ENCODE results near the gene TAMALIN.

TAMALIN gene

DNA sequence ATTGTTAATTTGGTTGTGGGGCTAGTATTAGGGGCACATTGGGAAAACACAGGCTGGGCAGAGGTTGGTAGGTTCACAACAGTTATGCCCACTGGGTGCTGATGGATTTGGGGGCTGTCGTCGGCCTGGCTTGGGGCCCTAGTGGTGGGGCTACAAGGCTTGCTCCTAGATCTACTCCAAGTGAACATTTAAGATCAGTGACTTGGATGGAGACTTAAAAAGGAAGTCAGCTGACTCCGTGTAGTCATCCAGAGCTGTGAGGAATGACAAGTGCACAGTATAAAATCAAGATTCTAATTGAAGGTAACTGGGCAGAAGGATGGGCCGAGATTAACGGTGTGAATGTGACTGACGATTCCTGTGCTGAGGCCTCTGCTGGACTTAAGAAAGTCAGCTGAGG is 31.7 kb downstream of the TAMALIN start:
- TF ChIP-seq CTCF (IDR thresholded peaks at IDR 0.05; ENCODE audit: borderline replicate concordance, extremely low read depth, low read length, poor library complexity, severe bottlenecking): no peak
- no peak for TF ChIP-seq EZH2 (IDR thresholded peaks at IDR 0.05; ENCODE audit: borderline replicate concordance, low read depth, low read length, severe bottlenecking)
- Histone ChIP-seq H2AFZ (ENCODE audit: low read depth, low read length) (no peak overlapping the region), H3K9me3 (ENCODE audit: insufficient read depth, low read length, severe bottlenecking) (no peaks in the 10 kb centered on the region), H3K36me3 (ENCODE audit: insufficient read depth, low read length) (no peaks in the 10 kb centered on the region), H3K27me3 (ENCODE audit: insufficient read depth, low read length, poor library complexity) (peaks cover 58% of the 10 kb centered on the region), H3K4me3 (ENCODE audit: low read depth in 1 of 2, low read length in 2 of 2) (no peak overlapping the region), H3K79me2 (ENCODE audit: insufficient read depth, low read length) (no peaks in the 10 kb centered on the region), H3K4me2 (ENCODE audit: insufficient read depth, low read length) (no peak overlapping the region), H3K27ac (ENCODE audit: low read length) (no peak overlapping the region), H4K20me1 (ENCODE audit: insufficient read depth, low read length) (peaks cover 54% of the 10 kb centered on the region), H3K9ac (ENCODE audit: low read depth, low read length) (no peak overlapping the region), H3K4me1 (ENCODE audit: insufficient read depth, low read length) (peaks cover 28% of the 10 kb centered on the region)
- ATAC-seq (ENCODE audit: insufficient read depth, low read depth) (no peak), DNase-seq (no peak)

GRCh38 chr12:52041035-52041434 is 34.3 kb downstream of the TAMALIN start:
- no peak overlapping the region for H3K4me2 ChIP-seq (ENCODE audit: insufficient read depth, low read length)
- H3K27ac ChIP-seq (ENCODE audit: low read length): no peak overlapping the region
- peaks cover 18% of the 10 kb centered on the region for H3K4me1 ChIP-seq (ENCODE audit: insufficient read depth, low read length)
- no peak overlapping the region for H3K9ac ChIP-seq (ENCODE audit: low read depth, low read length)
- H3K9me3 ChIP-seq (ENCODE audit: insufficient read depth, low read length, severe bottlenecking): no peaks in the 10 kb centered on the region
- DNase-seq: no peak
- ATAC-seq (ENCODE audit: insufficient read depth, low read depth): no peak
- H3K4me3 ChIP-seq (ENCODE audit: low read depth in 1 of 2, low read length in 2 of 2): no peak overlapping the region
- H3K79me2 ChIP-seq (ENCODE audit: insufficient read depth, low read length): no peaks in the 10 kb centered on the region
- peaks cover 37% of the 10 kb centered on the region for H4K20me1 ChIP-seq (ENCODE audit: insufficient read depth, low read length)
- H3K36me3 ChIP-seq (ENCODE audit: insufficient read depth, low read length): no peaks in the 10 kb centered on the region
- H2AFZ ChIP-seq (ENCODE audit: low read depth, low read length): no peak overlapping the region
- H3K27me3 ChIP-seq (ENCODE audit: insufficient read depth, low read length, poor library complexity): peaks cover 42% of the 10 kb centered on the region
- TF ChIP-seq EZH2 (IDR thresholded peaks at IDR 0.05; ENCODE audit: borderline replicate concordance, low read depth, low read length, severe bottlenecking) (no peak), CTCF (IDR thresholded peaks at IDR 0.05; ENCODE audit: borderline replicate concordance, extremely low read depth, low read length, poor library complexity, severe bottlenecking) (no peak)

GRCh38 chr12:52041695-52042123 is 35.0 kb downstream of the TAMALIN start:
- Histone ChIP-seq H3K27me3 (ENCODE audit: insufficient read depth, low read length, poor library complexity) (peaks cover 35% of the 10 kb centered on the region), H3K27ac (ENCODE audit: low read length) (no peak overlapping the region), H3K4me3 (ENCODE audit: low read depth in 1 of 2, low read length in 2 of 2) (no peak overlapping the region), H3K4me1 (ENCODE audit: insufficient read depth, low read length) (peaks cover 14% of the 10 kb centered on the region), H2AFZ (ENCODE audit: low read depth, low read length) (no peak overlapping the region), H3K9me3 (ENCODE audit: insufficient read depth, low read length, severe bottlenecking) (no peaks in the 10 kb centered on the region), H3K79me2 (ENCODE audit: insufficient read depth, low read length) (no peaks in the 10 kb centered on the region), H3K9ac (ENCODE audit: low read depth, low read length) (no peak overlapping the region), H3K36me3 (ENCODE audit: insufficient read depth, low read length) (no peaks in the 10 kb centered on the region), H4K20me1 (ENCODE audit: insufficient read depth, low read length) (peaks cover 30% of the 10 kb centered on the region), H3K4me2 (ENCODE audit: insufficient read depth, low read length) (no peak overlapping the region)
- TF ChIP-seq CTCF (IDR thresholded peaks at IDR 0.05; ENCODE audit: borderline replicate concordance, extremely low read depth, low read length, poor library complexity, severe bottlenecking): no peak
- no peak for TF ChIP-seq EZH2 (IDR thresholded peaks at IDR 0.05; ENCODE audit: borderline replicate concordance, low read depth, low read length, severe bottlenecking)
- peak; percentile 69 for DNase-seq
- ATAC-seq (ENCODE audit: insufficient read depth, low read depth): peak; percentile 84

Measured in DND-41 (cell line).